Activated T-cell treated with anti-CD3 and anti-CD28 coated beads, Interleukin-2, amount 50 U/mL, for 1 hour (primary cell): ENCODE results near the gene UGT1A10.
"Not testable (repeated sequence)": the region's sequence is repeated elsewhere in the genome, so short reads cannot be mapped to it uniquely, and the experiment has no call there.

Source experiments
- DNase-seq: peaks from one replicate; pipeline ENCODE4 v3.0.0-alpha.2; 2020

UGT1A10 gene

GRCh38 chr2:233698740-233699139 lies 62.5 kb downstream of the UGT1A10 start:
- no peak for DNase-seq

GRCh38 chr2:233699424-233700027 lies 63.3 kb downstream of the UGT1A10 start:
- DNase-seq: no peak

- DNase-seq: no peak
Measured at GRCh38 chr2:233700028-233700635, 63.9 kb downstream of the UGT1A10 start.

GRCh38 chr2:233700842-233701241 lies 64.6 kb downstream of the UGT1A10 start:
- DNase-seq: not testable (repeated sequence)

- no peak for DNase-seq
Measured at GRCh38 chr2:233702238-233702637, 66.0 kb downstream of the UGT1A10 start.

- no peak for DNase-seq
Measured at GRCh38 chr2:233705911-233706506, 69.8 kb downstream of the UGT1A10 start.

GRCh38 chr2:233706720-233707119 lies 70.5 kb downstream of the UGT1A10 start:
- no peak for DNase-seq

- DNase-seq: no peak
Measured at GRCh38 chr2:233707940-233708644, 71.8 kb downstream of the UGT1A10 start.

GRCh38 chr2:233708942-233709341 lies 72.7 kb downstream of the UGT1A10 start:
- no peak for DNase-seq

GRCh38 chr2:233711312-233712008 lies 75.2 kb downstream of the UGT1A10 start:
- peak; percentile 64 for DNase-seq

- no peak for DNase-seq
Measured at GRCh38 chr2:233712611-233713261, 76.5 kb downstream of the UGT1A10 start, which contains the start of gene UGT1A5. TSS of gene UGT1A5 (plus strand) at chr2:233712907. CDS start at chr2:233712992, 85 bp downstream.

- DNase-seq: no peak
Measured at GRCh38 chr2:233713262-233713615, 77.0 kb downstream of the UGT1A10 start.

- no peak for DNase-seq
Measured at GRCh38 chr2:233714121-233714520, 77.9 kb downstream of the UGT1A10 start.

- no peak for DNase-seq
Measured at GRCh38 chr2:233718552-233718951, 82.3 kb downstream of the UGT1A10 start, which contains the start of gene UGT1A4. TSS of gene UGT1A4 (plus strand) at chr2:233718736. CDS start at chr2:233718821, 85 bp downstream.

GRCh38 chr2:233728723-233729301 lies 92.6 kb downstream of the UGT1A10 start, which contains the start of gene UGT1A3:
TSS of gene UGT1A3 (plus strand) at chr2:233729042. CDS start at chr2:233729127, 85 bp downstream.
- no peak for DNase-seq

- not testable (repeated sequence) for DNase-seq
Measured at GRCh38 chr2:233736868-233737653, 100.8 kb downstream of the UGT1A10 start.

GRCh38 chr2:233740870-233741269 lies 104.6 kb downstream of the UGT1A10 start:
- no peak for DNase-seq

- DNase-seq: no peak
Measured at GRCh38 chr2:233743464-233744259, 107.4 kb downstream of the UGT1A10 start.

GRCh38 chr2:233745073-233745755 lies 109.0 kb downstream of the UGT1A10 start:
- DNase-seq: no peak

- DNase-seq: not testable (repeated sequence)
Measured at GRCh38 chr2:233745838-233746237, 109.6 kb downstream of the UGT1A10 start.
